NT2/D1 (cell line): ENCODE data around the gene PHF21B.

ENCODE experiments used
- DNase-seq: peaks from one replicate; pipeline ENCODE4 v3.0.0-alpha.2; 2011; ENCODE audit warnings: low read depth, low spot score
- H3K27me3 ChIP-seq: 2 replicates; pipeline ENCODE4 v1.6.0; 2011; ENCODE audit warnings: mild to moderate bottlenecking; ENCODE audit not compliant: insufficient read length, insufficient read depth
- H3K36me3 ChIP-seq: 2 replicates; pipeline ENCODE4 v1.6.1; 2011; ENCODE audit warnings: mild to moderate bottlenecking, low read length, mixed read lengths; ENCODE audit not compliant: insufficient read depth, insufficient read length
- H3K4me1 ChIP-seq: 2 replicates; pipeline ENCODE4 v1.5.1; 2011; ENCODE audit not compliant: insufficient read depth, insufficient read length
- H3K4me3 ChIP-seq: 2 replicates; pipeline ENCODE4 v1.5.1; 2011; ENCODE audit warnings: low read depth; ENCODE audit not compliant: insufficient read length
- H3K9ac ChIP-seq: 2 replicates; pipeline ENCODE4 v1.6.0; 2011; ENCODE audit warnings: low read depth; ENCODE audit not compliant: insufficient read length
- H3K9me3 ChIP-seq: 2 replicates; pipeline ENCODE4 v1.5.1; 2011; ENCODE audit warnings: mild to moderate bottlenecking, low read length; ENCODE audit not compliant: insufficient read depth
- SUZ12 ChIP-seq: IDR thresholded peaks from 2 replicates; pipeline ENCODE4 v1.6.1; 2011; ENCODE audit not compliant: insufficient read length, insufficient read depth; ENCODE audit errors: extremely low read depth
- YY1 ChIP-seq: IDR thresholded peaks from 2 replicates; pipeline ENCODE4 v1.6.1; 2011; ENCODE audit not compliant: insufficient read length, insufficient read depth
- ZNF274 ChIP-seq: IDR thresholded peaks from 2 replicates; pipeline ENCODE4 v1.6.1; 2011; ENCODE audit warnings: mild to moderate bottlenecking, low read depth, low read length

PHF21B gene

DNA sequence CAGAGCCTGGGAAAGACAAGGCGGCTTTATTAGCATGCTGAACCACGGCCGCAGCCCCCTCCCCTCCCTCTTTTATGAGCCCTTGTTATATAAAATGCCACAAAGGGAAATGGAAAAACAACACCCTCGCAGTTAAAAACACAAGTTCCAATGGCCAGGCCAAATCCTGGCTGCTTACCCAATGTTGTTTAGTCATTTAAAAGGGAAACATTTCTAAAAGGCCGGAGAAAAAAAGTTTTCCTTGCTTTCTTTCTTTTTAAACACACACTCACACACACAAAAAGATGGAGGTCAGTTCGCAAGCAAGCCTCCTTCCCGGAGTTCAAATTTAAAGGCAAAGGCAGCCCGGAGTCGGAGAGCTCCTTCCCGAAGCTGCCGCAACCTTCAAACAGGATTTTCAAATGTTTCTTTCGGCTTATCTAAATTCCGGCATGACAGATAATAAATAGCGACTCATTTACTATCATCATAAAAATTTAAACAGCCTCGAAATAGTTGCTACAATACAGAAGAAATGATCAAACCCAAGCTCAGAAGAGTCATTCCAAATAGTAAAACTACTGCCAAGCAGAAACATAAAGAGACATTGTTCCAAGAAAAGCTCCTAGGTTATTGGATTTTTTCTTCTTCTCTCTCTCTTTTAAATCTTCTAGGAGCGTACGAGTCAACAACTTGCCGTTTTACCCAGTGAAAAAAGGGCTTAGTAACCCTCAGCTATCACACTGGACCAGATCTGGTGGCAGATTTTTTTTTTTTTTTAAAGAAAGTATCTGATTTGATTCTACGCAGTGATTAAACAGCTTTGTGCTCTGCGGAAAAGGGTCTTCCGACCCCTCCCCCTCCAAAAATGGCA lies 3.5 kb downstream of the PHF21B start:
- no peak for TF ChIP-seq ZNF274
- no peak for TF ChIP-seq SUZ12
- TF ChIP-seq YY1 = no peak
- DNase-seq = no peak
- H3K36me3 ChIP-seq = peaks cover 9% of the 10 kb centered on the region
- H3K4me3 ChIP-seq = peak overlapping the region; percentile 50
- H3K27me3 ChIP-seq = no peaks in the 10 kb centered on the region
- peak overlapping the region; percentile 67 for H3K9ac ChIP-seq
- H3K9me3 ChIP-seq = 0 out of 2 replicates have a peak, but pooled peaks cover 6% of the 10 kb centered on the region
- peaks cover 5% of the 10 kb centered on the region for H3K4me1 ChIP-seq

DNA sequence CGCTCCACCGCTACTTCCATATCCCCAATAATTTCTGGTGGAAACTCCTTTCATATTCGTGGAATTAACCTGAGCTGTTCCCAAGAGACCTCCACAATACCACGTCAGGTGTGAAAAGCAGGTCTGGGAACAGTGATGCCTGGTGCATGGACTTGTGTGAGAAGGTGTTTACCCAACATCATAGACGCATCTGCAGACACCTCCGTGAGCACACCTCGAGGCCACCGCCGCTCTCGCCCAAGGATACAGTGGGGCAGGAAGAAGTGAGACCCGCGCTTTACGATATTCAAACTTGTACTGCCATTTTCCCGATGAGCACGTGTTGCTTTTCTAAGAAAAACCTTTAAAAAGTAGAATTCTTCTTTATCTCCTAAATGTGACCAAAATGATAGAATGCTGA lies 8.2 kb downstream of the PHF21B start:
- DNase-seq = no peak
- H3K4me3 ChIP-seq = no peak overlapping the region
- TF ChIP-seq YY1 = no peak
- no peak for TF ChIP-seq SUZ12
- TF ChIP-seq ZNF274 = no peak
- peaks cover 21% of the 10 kb centered on the region for H3K36me3 ChIP-seq
- H3K9me3 ChIP-seq = 0 out of 2 replicates have a peak, but pooled peaks cover 6% of the 10 kb centered on the region
- H3K4me1 ChIP-seq = peaks cover 5% of the 10 kb centered on the region
- H3K9ac ChIP-seq = no peak overlapping the region
- no peaks in the 10 kb centered on the region for H3K27me3 ChIP-seq

DNA sequence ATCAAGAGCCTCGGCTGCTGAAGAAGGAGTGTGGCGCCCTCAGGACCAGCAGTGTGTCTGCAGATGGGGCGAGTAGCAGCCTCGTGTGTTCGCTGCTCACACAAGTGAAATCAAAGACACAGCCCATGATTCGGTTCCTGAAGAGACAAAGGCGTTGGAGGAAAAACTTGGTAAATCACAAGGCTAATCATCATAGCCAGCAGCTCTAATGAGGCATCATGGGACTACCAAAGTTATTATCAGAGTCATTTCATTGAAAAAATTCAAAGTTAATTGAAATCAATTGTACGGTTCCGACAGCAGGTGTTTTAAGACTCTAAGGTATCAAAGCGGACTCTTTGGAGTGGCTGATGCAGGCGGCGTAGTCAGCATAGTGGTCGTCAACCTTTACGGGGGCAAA lies 9.5 kb downstream of the PHF21B start:
- no peaks in the 10 kb centered on the region for H3K27me3 ChIP-seq
- no peak for DNase-seq
- 0 out of 2 replicates have a peak, but pooled peaks cover 6% of the 10 kb centered on the region for H3K9me3 ChIP-seq
- peaks cover 22% of the 10 kb centered on the region for H3K36me3 ChIP-seq
- no peak overlapping the region for H3K9ac ChIP-seq
- no peak overlapping the region for H3K4me3 ChIP-seq
- TF ChIP-seq ZNF274 = no peak
- no peak for TF ChIP-seq YY1
- TF ChIP-seq SUZ12 = no peak
- H3K4me1 ChIP-seq = peaks cover 5% of the 10 kb centered on the region

DNA sequence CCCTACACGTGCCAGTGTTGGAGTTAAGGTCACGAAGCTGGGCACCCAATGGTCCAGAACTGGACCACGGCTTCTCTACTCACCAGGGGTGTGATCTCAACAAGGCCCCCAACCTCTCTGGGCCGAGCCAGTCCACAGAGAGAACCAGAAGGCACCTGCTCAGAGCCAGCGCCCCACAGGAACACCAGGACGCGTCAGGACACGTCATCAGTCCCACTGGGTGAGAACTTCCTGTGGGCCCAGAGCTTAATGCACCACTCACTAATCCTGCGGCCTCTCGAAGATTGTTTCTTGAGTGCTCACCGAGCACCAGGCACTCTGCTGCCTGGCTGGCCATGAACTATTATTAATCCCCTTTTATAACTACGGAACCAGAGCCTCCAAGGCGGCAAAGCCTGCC lies 10.1 kb downstream of the PHF21B start:
- Histone ChIP-seq H3K36me3 (peaks cover 19% of the 10 kb centered on the region), H3K4me1 (peaks cover 3% of the 10 kb centered on the region), H3K27me3 (no peaks in the 10 kb centered on the region), H3K9ac (no peak overlapping the region), H3K4me3 (no peak overlapping the region), H3K9me3 (0 out of 2 replicates have a peak, but pooled peaks cover 6% of the 10 kb centered on the region)
- DNase-seq = no peak
- TF ChIP-seq SUZ12 (no peak), YY1 (no peak), ZNF274 (no peak)

DNA sequence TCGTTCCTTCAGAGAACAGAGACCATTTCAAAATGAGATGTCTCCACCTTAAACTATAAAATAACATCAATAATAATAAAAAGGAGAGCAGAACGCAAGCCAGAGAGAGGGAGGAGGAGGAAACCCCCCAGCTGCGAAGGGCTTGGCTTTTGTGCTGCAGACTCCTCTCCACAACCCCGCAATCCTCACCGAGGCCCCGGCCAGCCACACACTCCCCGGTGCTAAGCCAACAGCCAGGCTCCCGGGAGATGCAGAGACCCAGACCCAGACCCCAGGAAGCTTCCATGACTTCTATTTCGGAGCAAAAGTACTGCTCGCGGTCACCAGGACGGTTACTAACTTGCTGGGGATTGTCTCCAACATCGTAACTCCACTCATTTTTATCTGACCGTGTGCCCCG lies 10.6 kb downstream of the PHF21B start:
- Histone ChIP-seq H3K4me3 (no peak overlapping the region), H3K27me3 (no peaks in the 10 kb centered on the region), H3K9ac (no peak overlapping the region), H3K4me1 (peaks cover 4% of the 10 kb centered on the region), H3K36me3 (peaks cover 17% of the 10 kb centered on the region), H3K9me3 (0 out of 2 replicates have a peak, but pooled peaks cover 6% of the 10 kb centered on the region)
- DNase-seq = no peak
- TF ChIP-seq YY1 (no peak), SUZ12 (no peak), ZNF274 (no peak)

DNA sequence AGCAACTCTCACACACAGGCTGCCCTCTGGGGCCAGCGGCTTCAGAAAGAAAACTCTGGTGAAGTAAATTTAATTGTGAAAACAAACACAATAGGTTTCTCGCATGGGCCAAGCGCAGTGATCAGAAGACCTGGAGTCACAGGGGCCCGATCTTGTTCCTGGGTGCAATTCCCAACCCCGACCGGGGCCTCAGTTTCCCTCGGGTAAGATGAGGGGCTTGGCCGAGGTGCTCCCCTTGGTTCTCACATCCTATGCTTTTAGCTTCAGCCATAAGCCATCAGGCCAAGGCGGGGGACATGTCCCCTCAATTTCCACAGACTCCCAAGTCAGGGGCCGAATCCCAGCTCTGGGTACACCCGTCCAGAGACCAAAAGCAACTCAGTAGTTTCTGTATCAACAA lies 11.5 kb downstream of the PHF21B start:
- DNase-seq = no peak
- Histone ChIP-seq H3K9ac (no peak overlapping the region), H3K4me3 (no peak overlapping the region), H3K36me3 (peaks cover 17% of the 10 kb centered on the region), H3K4me1 (peaks cover 7% of the 10 kb centered on the region), H3K9me3 (0 out of 2 replicates have a peak, but pooled peaks cover 2% of the 10 kb centered on the region), H3K27me3 (no peaks in the 10 kb centered on the region)
- no peak for TF ChIP-seq YY1
- no peak for TF ChIP-seq SUZ12
- no peak for TF ChIP-seq ZNF274

GRCh38 chr22:44997060-44997459 lies 12.7 kb downstream of the PHF21B start:
- H3K9me3 ChIP-seq = no peaks in the 10 kb centered on the region
- no peaks in the 10 kb centered on the region for H3K27me3 ChIP-seq
- H3K9ac ChIP-seq = no peak overlapping the region
- H3K4me1 ChIP-seq = peaks cover 7% of the 10 kb centered on the region
- DNase-seq = no peak
- peaks cover 17% of the 10 kb centered on the region for H3K36me3 ChIP-seq
- no peak overlapping the region for H3K4me3 ChIP-seq
- TF ChIP-seq SUZ12 (no peak), ZNF274 (no peak)
